ENCODE measurements around the gene TMEM192.
"Not testable (repeated sequence)": the region's sequence is repeated elsewhere in the genome, so short reads cannot be mapped to it uniquely, and the experiment has no call there.

Gene TMEM192

DNA sequence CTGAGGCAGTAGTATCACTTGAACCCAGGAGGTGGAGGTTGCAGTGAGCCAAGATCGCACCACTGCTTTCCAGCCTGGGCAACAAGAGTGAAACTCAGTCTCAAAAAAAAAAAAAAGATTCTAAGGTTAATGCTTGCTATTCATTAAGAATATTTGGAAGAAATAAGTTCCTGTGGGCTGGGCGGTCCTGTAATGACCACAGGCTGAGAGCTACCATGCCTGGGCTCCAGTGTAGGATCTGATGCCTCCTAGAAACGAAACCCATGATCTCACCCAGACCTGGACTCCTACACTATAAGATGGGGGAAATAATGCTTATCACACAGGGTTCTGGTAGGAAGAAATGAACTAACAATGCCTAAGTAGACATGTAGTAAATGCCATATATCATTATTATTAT, 17.8 kb downstream of the TMEM192 start:
- DNase-seq (ENCODE audit: low read depth in 2 of 2), result no peak

DNA sequence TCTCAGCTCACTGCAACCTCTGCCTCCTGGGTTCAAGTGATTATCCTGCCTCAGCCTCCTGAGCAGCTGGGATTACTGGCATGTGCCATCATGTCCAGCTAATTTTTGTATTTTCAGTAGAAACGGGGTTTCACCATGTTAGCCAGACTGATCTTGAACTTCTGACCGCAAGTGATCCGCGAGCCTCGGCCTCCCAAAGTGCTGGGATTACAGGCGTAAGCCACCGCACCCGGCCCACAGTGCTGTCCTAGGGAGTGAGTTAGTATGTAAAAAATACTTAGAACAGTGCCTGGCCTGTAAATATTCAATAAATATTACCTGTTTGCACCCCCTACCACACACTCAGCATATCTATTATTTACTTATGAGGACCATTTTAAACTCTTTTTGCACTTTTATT, 20.5 kb downstream of the TMEM192 start:
- DNase-seq (ENCODE audit: low read depth in 2 of 2), result not testable (repeated sequence)

DNA sequence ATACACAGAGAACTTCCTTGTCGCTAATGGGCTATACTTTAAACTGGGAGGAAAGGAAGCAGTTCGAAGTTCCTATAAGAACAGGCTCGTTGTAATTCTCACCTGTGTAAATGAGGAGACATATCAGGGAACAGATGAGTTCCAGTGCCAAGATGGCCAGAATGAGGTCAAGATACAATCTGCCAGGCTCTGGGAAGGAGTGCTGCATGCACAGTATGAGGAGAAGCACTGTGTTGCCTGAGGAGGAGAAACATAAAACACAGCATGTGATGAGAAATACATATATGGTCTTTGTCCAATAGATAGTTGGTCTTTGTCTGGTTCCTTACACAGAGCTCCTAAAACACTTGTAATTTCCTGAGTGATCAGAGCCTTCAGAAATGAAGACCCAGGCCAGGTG, 24.3 kb downstream of the TMEM192 start:
- DNase-seq (ENCODE audit: low read depth in 2 of 2), result no peak

- DNase-seq (ENCODE audit: low read depth in 2 of 2), result no peak
Measured at GRCh38 chr4:165085946-165086345, 26.7 kb downstream of the TMEM192 start.

- not testable (repeated sequence) for DNase-seq (ENCODE audit: low read depth in 2 of 2)
Measured at GRCh38 chr4:165084787-165085186, 27.9 kb downstream of the TMEM192 start.

GRCh38 chr4:165079476-165079875, 33.2 kb downstream of the TMEM192 start:
- DNase-seq (ENCODE audit: low read depth in 2 of 2), result peak in 1 of 2 experiments; percentile 2

DNA sequence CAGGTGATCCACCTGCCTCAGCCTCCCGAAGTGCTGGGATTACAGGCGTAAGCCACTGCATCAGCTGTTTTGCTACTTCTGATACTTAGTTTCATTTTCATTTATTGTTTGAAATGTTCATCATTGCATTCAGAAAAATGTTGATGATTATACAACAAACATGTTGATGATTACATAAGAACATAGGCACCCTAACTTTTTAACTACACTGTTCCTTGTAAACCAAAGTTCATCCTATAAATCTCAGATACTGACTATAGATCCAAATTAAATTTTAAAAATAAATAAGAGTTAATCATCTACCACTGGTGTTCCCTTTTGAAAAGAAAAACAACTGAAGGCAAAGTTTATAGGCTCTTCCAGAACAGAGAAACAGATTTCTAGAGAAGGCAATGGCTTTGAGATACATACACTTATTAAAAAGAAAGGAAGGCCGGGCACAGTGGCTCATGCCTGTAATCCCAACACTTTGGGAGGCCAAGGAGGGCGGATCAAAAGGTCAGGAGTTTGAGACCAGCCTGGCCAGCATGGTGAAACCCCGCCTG, 35.6 kb downstream of the TMEM192 start:
- DNase-seq (ENCODE audit: low read depth in 2 of 2), result no peak

- not testable (repeated sequence) for DNase-seq (ENCODE audit: low read depth in 2 of 2)
Measured at GRCh38 chr4:165073346-165073745, 39.3 kb downstream of the TMEM192 start.

DNA sequence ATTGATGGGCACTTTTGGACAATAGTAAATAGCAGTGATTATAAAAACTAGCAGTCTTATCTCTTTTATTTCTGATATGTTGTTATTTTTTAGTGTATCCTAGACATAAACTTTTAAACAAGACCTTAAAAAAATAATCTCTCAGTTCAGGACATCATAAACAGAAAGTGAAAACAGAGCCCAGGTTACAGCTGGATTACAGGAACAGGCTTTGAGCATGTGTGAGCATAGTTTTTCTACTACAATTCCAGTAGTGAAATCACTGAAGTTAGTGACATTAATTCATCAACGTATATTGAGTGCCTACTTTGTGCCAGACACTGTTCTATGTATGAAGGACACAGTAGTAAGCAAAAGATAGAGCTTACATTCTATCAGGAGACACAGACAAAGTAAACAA, 42.1 kb downstream of the TMEM192 start:
- no peak for DNase-seq (ENCODE audit: low read depth in 2 of 2)

GRCh38 chr4:165060938-165061337, 51.7 kb downstream of the TMEM192 start:
- DNase-seq (ENCODE audit: low read depth in 2 of 2), result no peak

GRCh38 chr4:165059386-165059785, 53.3 kb downstream of the TMEM192 start:
- DNase-seq (ENCODE audit: low read depth in 2 of 2), result no peak

DNA sequence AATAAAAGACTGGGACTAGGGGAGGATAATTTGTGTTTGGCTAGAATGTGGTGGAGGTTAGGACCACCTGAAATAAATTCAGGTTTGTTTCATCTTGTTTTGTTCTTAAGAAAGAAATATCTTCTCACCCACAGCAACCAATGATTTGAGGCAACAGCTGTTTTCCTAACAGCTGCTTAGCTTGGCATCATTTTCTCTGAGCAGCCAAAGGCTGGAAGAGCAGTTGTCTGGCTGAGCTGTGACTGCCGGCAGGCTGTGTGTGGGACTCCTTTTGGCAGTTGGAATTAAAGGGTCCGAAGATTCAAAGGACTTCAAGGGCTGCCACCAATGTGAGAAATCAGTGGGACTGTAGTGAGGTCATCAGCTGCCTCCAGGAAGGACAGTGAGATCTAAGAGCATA, 54.0 kb downstream of the TMEM192 start:
- no peak for DNase-seq (ENCODE audit: low read depth in 2 of 2)

DNA sequence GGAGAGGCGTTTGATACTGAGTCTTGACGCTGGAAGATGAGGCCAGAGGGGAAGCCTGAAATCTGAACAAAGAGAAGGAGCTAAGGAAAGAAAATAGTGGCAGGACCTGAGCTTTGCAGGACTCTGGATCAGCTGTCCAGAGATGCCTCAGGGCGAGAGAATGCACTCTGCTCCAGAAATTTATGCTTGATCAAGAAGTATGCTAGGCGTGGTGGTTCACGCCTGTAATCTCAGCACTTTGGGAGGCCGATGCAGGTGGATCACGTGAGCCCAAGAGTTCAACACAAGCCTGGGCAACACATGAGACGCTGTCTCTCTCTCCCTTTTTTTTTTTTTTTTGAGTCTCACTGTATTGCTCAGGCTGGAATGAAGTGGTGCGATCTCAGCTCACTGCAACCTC, 57.1 kb downstream of the TMEM192 start:
- no peak for DNase-seq (ENCODE audit: low read depth in 2 of 2)

DNA sequence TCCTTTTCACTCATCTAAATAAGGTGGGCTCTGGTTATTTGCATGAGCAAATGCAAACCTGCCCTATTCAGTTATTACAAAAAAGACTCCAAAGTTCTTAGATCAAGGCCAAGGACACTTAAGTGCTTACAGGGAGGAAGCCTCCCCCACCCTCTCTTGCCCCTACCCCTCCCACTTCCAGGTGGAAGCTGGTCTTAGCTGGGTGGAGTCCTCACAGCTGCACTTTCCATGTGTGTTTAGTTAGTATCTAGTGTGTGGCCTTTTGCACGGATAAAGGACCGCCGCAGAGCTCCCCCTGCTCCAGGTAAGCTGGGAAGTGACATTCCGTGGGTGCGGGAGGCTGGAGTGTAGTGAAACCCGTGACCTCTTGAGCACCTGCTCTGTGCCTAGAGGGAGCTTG, 59.0 kb downstream of the TMEM192 start, which contains the start of gene TRIM75:
Gene TRIM75 (plus strand): TSS at position 222 of the 400 bp plus-strand sequence. CDS start 5,282 bp downstream, outside the sequence.
- no peak for DNase-seq (ENCODE audit: low read depth in 2 of 2)

DNA sequence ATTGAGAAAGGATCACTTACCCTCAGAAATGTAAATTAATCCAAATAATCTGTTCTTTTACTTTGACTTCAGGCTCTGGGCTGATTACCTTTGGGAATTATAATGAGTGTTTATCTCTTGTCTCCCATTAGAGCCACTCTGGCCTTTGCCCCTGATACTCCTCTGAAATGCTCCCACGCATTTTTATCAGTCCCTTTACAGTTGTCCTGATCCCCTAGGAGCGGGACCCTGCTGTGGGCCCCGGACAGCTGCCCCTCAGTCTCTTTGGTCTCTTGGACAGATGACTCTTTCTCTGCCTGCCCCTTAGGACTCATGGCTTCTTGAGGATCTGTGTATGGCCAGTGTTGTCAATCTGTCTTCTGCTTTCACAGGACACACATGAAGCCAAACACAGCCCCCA, 60.0 kb downstream of the TMEM192 start:
- DNase-seq (ENCODE audit: low read depth in 2 of 2), result no peak

- no peak for DNase-seq (ENCODE audit: low read depth in 2 of 2)
Measured at GRCh38 chr4:165048170-165048569, 64.5 kb downstream of the TMEM192 start.

DNA sequence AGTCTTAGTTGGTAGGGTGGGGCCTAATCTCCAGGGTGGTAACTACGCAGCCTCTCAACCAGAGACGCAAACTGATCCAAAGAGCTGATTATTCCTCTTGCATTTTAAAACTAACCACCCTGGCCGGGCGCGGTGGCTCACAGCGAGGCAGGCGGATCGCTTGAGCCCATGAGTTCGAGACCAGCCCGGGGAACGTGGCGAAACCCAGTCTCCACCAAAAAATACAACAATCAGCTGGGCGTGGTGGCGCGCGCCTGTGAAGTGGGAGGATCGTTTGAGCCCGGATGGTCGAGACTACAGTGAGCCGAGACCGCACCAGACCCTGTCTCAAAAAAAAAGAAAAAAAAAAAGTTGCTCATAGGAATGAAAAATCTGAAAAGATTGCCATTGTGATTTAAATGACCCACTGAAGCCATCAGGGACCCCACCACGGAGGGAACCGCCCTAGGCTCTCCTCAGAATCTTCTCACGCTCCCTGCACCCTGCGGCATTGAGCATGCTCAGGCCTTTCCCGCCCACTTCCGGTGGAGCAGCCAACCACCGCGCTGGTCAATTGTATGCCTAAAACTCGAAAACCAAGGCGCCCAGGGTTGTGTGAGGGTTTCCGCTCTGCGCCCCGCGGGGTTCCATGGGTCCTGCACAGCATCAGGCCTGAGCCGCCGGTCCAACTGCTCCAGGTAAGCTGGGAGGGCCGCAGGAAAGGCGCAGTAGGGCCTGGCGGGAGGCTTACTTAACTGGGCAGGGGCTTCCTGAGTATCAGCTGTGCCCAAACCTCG, 81.0 kb downstream of the TMEM192 start, which contains the start of gene TRIM60:
Gene TRIM60 (plus strand): TSS at position 564 of the 776 bp plus-strand sequence. CDS start 8,074 bp downstream, outside the sequence.
- DNase-seq (ENCODE audit: low read depth in 2 of 2), result no peak

DNA sequence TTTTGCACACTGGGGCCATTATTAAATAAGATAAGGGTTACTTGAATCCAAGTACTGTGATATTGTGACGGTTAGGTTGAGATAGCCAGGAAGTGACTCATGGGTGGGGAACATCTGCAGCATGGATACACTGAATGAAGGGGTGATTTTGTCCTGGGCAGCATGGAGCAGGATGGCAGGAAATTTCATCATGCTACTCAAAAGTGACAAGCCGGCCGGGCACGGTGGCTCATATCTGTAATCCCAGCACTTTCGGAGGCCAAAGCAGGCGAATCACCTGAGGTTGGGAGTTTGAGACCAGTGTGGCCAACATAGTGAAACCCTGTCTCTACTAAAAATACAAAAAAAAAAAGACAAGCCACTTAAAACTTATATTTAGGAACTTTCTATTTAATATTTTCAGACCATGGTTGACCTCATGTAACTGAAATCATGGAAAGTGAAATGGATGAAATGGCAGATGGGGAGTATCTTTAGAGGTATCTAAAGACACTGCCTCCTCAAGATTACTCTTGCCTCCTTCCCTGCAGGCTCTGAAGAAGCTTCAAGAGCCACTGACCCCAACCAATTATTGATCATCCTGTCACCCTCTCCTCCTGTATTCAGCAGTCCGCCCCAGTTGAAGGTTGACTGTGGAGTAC, 84.8 kb downstream of the TMEM192 start:
- no peak for DNase-seq (ENCODE audit: low read depth in 2 of 2)

DNA sequence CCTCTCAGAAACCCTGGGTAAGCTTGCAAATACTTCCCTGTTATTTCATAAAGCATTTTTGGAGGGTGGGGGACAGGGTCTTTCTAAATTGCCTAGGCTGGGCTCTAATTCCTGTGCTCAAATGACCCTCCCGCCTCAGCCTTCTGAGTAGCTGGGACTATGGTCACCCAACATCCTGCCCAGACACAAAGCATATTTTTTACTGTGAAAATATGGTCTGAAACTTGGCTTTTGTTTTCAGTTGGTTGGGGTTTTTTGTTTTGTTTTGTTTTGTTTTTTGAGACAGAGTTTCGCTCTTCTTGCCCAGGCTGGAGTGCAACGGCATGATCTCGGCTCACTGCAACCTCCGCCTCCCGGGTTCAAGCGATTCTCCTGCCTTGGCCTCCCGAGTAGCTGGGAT, 86.9 kb downstream of the TMEM192 start:
- not testable (repeated sequence) for DNase-seq (ENCODE audit: low read depth in 2 of 2)
